Measurements from ENCODE around the gene COX7C. TPM values are rescaled to one million over a fixed set of nuclear protein-coding genes. Genes with fewer than 3 reads are reported as not detected.

The COX7C gene
- total and polyA plus RNA-seq, 9 of the 15 experiments (the other 6 are each of a cell fraction or from before 2014, with no cell fraction given) = 576 to 1,783 (median 996) TPM

DNA sequence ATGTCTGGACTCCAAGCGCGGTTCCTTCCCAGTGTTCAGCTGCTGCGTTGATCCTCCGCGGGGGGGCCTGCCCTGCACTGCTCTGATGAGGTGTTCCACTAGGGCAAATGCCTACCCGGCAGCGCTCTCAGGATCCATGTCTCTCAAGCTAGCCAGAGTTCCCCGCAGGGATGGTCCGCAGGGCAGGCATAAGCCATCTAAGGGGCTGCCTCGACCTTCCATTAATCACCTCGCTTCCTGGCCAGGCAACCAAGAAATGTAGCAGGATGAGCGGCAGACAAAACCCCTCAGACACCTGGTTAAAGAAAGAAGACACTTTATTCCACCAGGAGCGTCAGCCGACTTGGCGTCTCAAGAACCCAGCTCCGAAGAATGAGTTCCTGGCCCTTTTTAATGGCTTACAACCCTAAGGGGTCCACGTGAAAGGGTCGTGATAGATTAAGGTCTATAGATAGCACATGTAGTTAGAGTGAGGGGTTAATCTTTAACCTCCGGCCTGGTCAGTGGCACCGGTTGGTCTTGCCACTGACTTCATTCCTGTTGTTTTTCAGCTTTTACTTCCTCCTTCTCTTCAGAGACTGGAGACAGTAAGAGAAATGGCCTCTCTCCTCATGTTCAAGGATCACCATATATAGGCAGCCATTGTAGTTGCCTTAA, 47.2 kb upstream of the COX7C start (continued):
- TF ChIP-seq ATF7 (IDR thresholded peaks at IDR 0.05) = peak; percentile 41; the same call in 1 of the 2 replicates
- no peak for TF ChIP-seq KDM2B (CRISPR knock-in tag; IDR thresholded peaks at IDR 0.05)
- TF ChIP-seq GATAD2B (IDR thresholded peaks at IDR 0.05; ENCODE audit: borderline replicate concordance) = 0 out of 2 replicates have a peak, but pooled peaks have one; percentile 26
- TF ChIP-seq CBX3 (IDR thresholded peaks at IDR 0.05; ENCODE audit: borderline replicate concordance in 1 of 2, low read length in 2 of 2) = peak in 1 of 2 experiments; percentile 81; a peak in 2 of 3 replicates
- TF ChIP-seq, protein P1, sequence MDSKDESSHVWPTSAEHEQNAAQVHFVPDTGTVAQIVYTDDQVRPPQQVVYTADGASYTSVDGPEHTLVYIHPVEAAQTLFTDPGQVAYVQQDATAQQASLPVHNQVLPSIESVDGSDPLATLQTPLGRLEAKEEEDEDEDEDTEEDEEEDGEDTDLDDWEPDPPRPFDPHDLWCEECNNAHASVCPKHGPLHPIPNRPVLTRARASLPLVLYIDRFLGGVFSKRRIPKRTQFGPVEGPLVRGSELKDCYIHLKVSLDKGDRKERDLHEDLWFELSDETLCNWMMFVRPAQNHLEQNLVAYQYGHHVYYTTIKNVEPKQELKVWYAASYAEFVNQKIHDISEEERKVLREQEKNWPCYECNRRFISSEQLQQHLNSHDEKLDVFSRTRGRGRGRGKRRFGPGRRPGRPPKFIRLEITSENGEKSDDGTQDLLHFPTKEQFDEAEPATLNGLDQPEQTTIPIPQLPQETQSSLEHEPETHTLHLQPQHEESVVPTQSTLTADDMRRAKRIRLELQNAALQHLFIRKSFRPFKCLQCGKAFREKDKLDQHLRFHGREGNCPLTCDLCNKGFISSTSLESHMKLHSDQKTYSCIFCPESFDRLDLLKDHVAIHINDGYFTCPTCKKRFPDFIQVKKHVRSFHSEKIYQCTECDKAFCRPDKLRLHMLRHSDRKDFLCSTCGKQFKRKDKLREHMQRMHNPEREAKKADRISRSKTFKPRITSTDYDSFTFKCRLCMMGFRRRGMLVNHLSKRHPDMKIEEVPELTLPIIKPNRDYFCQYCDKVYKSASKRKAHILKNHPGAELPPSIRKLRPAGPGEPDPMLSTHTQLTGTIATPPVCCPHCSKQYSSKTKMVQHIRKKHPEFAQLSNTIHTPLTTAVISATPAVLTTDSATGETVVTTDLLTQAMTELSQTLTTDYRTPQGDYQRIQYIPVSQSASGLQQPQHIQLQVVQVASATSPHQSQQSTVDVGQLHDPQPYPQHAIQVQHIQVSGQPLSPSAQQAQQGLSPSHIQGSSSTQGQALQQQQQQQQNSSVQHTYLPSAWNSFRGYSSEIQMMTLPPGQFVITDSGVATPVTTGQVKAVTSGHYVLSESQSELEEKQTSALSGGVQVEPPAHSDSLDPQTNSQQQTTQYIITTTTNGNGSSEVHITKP (IDR thresholded peaks at IDR 0.05; ENCODE audit: partially characterized antibody) = no peak
- TF ChIP-seq ZNF644 (tag; IDR thresholded peaks at IDR 0.05; ENCODE audit: low read depth) = no peak
- TF ChIP-seq DMBX1 (CRISPR knock-in tag; IDR thresholded peaks at IDR 0.05; ENCODE audit: borderline replicate concordance) = peak; percentile 39; the same call in 1 of the 2 replicates
- TF ChIP-seq, protein P2, sequence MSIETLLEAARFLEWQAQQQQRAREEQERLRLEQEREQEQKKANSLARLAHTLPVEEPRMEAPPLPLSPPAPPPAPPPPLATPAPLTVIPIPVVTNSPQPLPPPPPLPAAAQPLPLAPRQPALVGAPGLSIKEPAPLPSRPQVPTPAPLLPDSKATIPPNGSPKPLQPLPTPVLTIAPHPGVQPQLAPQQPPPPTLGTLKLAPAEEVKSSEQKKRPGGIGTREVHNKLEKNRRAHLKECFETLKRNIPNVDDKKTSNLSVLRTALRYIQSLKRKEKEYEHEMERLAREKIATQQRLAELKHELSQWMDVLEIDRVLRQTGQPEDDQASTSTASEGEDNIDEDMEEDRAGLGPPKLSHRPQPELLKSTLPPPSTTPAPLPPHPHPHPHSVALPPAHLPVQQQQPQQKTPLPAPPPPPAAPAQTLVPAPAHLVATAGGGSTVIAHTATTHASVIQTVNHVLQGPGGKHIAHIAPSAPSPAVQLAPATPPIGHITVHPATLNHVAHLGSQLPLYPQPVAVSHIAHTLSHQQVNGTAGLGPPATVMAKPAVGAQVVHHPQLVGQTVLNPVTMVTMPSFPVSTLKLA (conservative IDR thresholded peaks at IDR 0.05) = peak in 1 of 2 experiments; percentile 24; a peak in 1 of 4 replicates
- peak; percentile 40; the same call in 1 of the 2 replicates for TF ChIP-seq POLR2AphosphoS5 (IDR thresholded peaks at IDR 0.05; ENCODE audit: control insufficient read depth, insufficient read depth, low read depth, low read length)
- TF ChIP-seq, protein P3, sequence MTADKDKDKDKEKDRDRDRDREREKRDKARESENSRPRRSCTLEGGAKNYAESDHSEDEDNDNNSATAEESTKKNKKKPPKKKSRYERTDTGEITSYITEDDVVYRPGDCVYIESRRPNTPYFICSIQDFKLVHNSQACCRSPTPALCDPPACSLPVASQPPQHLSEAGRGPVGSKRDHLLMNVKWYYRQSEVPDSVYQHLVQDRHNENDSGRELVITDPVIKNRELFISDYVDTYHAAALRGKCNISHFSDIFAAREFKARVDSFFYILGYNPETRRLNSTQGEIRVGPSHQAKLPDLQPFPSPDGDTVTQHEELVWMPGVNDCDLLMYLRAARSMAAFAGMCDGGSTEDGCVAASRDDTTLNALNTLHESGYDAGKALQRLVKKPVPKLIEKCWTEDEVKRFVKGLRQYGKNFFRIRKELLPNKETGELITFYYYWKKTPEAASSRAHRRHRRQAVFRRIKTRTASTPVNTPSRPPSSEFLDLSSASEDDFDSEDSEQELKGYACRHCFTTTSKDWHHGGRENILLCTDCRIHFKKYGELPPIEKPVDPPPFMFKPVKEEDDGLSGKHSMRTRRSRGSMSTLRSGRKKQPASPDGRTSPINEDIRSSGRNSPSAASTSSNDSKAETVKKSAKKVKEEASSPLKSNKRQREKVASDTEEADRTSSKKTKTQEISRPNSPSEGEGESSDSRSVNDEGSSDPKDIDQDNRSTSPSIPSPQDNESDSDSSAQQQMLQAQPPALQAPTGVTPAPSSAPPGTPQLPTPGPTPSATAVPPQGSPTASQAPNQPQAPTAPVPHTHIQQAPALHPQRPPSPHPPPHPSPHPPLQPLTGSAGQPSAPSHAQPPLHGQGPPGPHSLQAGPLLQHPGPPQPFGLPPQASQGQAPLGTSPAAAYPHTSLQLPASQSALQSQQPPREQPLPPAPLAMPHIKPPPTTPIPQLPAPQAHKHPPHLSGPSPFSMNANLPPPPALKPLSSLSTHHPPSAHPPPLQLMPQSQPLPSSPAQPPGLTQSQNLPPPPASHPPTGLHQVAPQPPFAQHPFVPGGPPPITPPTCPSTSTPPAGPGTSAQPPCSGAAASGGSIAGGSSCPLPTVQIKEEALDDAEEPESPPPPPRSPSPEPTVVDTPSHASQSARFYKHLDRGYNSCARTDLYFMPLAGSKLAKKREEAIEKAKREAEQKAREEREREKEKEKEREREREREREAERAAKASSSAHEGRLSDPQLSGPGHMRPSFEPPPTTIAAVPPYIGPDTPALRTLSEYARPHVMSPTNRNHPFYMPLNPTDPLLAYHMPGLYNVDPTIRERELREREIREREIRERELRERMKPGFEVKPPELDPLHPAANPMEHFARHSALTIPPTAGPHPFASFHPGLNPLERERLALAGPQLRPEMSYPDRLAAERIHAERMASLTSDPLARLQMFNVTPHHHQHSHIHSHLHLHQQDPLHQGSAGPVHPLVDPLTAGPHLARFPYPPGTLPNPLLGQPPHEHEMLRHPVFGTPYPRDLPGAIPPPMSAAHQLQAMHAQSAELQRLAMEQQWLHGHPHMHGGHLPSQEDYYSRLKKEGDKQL (CRISPR knock-in tag; IDR thresholded peaks at IDR 0.05; ENCODE audit: borderline replicate concordance) = no peak
- peak; percentile 68 for TF ChIP-seq CXXC5 (CRISPR knock-in tag; IDR thresholded peaks at IDR 0.05)
